ENCODE measurements around the gene OR51F2.
"Not testable (repeated sequence)": the region's sequence is repeated elsewhere in the genome, so short reads cannot be mapped to it uniquely, and the experiment has no call there.

Gene OR51F2

GRCh38 chr11:4821021-4821420 is at the start of gene OR51F2:
Gene OR51F2 (plus strand): TSS chr11:4821321. CDS start chr11:4821422, 101 bp downstream.
- no peak for DNase-seq

GRCh38 chr11:4782454-4782853 is 38.7 kb upstream of the OR51F2 start:
- DNase-seq, result no peak

GRCh38 chr11:4797206-4797605 is 23.9 kb upstream of the OR51F2 start:
- DNase-seq, result no peak

GRCh38 chr11:4798427-4799183 is 22.5 kb upstream of the OR51F2 start:
- no peak for DNase-seq

- not testable (repeated sequence) for DNase-seq
Observed at GRCh38 chr11:4801316-4801715, 19.8 kb upstream of the OR51F2 start.

- no peak for DNase-seq
Observed at GRCh38 chr11:4804280-4804679, 16.8 kb upstream of the OR51F2 start, which contains the start of gene OR52R1. Gene OR52R1 (minus strand): TSS chr11:4804380. CDS start chr11:4804380, 0 bp downstream.

GRCh38 chr11:4808476-4808875 is 12.6 kb upstream of the OR51F2 start:
- DNase-seq, result no peak

GRCh38 chr11:4809246-4809645 is 11.9 kb upstream of the OR51F2 start:
- no peak for DNase-seq

- no peak for DNase-seq
Observed at GRCh38 chr11:4825132-4825531, 4.0 kb downstream of the OR51F2 start.

- DNase-seq, result no peak
Observed at GRCh38 chr11:4826425-4826824, 5.3 kb downstream of the OR51F2 start.

GRCh38 chr11:4830346-4830745 is 9.2 kb downstream of the OR51F2 start:
- no peak for DNase-seq

- no peak for DNase-seq
Observed at GRCh38 chr11:4830909-4831308, 9.8 kb downstream of the OR51F2 start.

- DNase-seq, result no peak
Observed at GRCh38 chr11:4839851-4840549, 18.9 kb downstream of the OR51F2 start.

- no peak for DNase-seq
Observed at GRCh38 chr11:4848908-4849532, 27.9 kb downstream of the OR51F2 start, which contains the start of gene OR51S1. Gene OR51S1 (minus strand): TSS chr11:4849208. CDS start chr11:4849208, 0 bp downstream.

- DNase-seq, result no peak
Observed at GRCh38 chr11:4851033-4851432, 29.9 kb downstream of the OR51F2 start.

GRCh38 chr11:4854286-4854685 is 33.2 kb downstream of the OR51F2 start:
- not testable (repeated sequence) for DNase-seq

GRCh38 chr11:4862447-4863236 is 41.5 kb downstream of the OR51F2 start:
- DNase-seq, result no peak

- no peak for DNase-seq
Observed at GRCh38 chr11:4863876-4864275, 42.8 kb downstream of the OR51F2 start.

- no peak for DNase-seq
Observed at GRCh38 chr11:4865855-4866254, 44.7 kb downstream of the OR51F2 start.

Data from NCI-H446 treated with DMSO at 0.1 percent for 48 hours (cell line).